SU-DHL-6 (cell line): ENCODE results near the gene PFDN1.

ENCODE experiments used
- H2AFZ ChIP-seq: fragments of 200-600 bp; sonication (generic); 2 replicates; pipeline ENCODE4 v1.6.1; 2014; ENCODE audit warnings: low read depth, mild to moderate bottlenecking, moderate library complexity, mixed read lengths, antibody characterized with exemption, low read length; ENCODE audit not compliant: severe bottlenecking
- H3F3A ChIP-seq: fragments of 200-600 bp; shearing (Covaris generic); 2 replicates; pipeline ENCODE4 v1.6.0; 2016; ENCODE audit warnings: antibody characterized with exemption, mild to moderate bottlenecking; ENCODE audit not compliant: insufficient read depth
- H3K27ac ChIP-seq: fragments of 200-600 bp; sonication (generic); 2 replicates; pipeline ENCODE4 v1.5.1; 2016; ENCODE audit warnings: low read depth, mild to moderate bottlenecking, low read length, moderate library complexity, mixed read lengths
- H3K27me3 ChIP-seq: fragments of 200-600 bp; sonication (generic), shearing (Covaris generic); 2 replicates; pipeline ENCODE4 v1.6.0; 2014; ENCODE audit warnings: mild to moderate bottlenecking, low read length
- H3K36me3 ChIP-seq: fragments of 200-600 bp; sonication (generic); 2 replicates; pipeline ENCODE4 v1.6.1; 2014; ENCODE audit warnings: mild to moderate bottlenecking, low read length, mixed read lengths
- H3K4me2 ChIP-seq: fragments of 300-600, 200-600 bp; shearing (Covaris generic), sonication (generic); 2 replicates; pipeline ENCODE4 v1.6.0; 2014; ENCODE audit warnings: low read length, low read depth, mild to moderate bottlenecking; ENCODE audit not compliant: poor library complexity, severe bottlenecking
- H3K4me3 ChIP-seq: fragments of 200-600 bp; sonication (generic); 2 replicates; pipeline ENCODE4 v1.5.1; 2014; ENCODE audit warnings: antibody characterized with exemption, low read length, mild to moderate bottlenecking, mixed read lengths; ENCODE audit not compliant: insufficient read depth, poor library complexity, severe bottlenecking
- H3K79me2 ChIP-seq: fragments of 200-600 bp; sonication (generic); 2 replicates; pipeline ENCODE4 v1.6.1; 2014; ENCODE audit warnings: mild to moderate bottlenecking, low read length, moderate library complexity; ENCODE audit not compliant: insufficient read depth
- H3K9ac ChIP-seq: fragments of 200-600 bp; sonication (generic); 2 replicates; pipeline ENCODE4 v1.7.0; 2014; ENCODE audit warnings: mild to moderate bottlenecking, low read length
- H3K9me2 ChIP-seq: fragments of 200-600 bp; sonication (generic); replicated peaks from 2 replicates; pipeline ENCODE4 v1.6.1; 2014; ENCODE audit warnings: low read length; ENCODE audit not compliant: insufficient read depth
- H3K9me3 ChIP-seq: fragments of 200-600 bp; sonication (generic); 2 replicates; pipeline ENCODE4 v1.6.1; 2014; ENCODE audit warnings: low read length, mixed read lengths; ENCODE audit not compliant: insufficient read depth
- H4K20me1 ChIP-seq: fragments of 200-600 bp; sonication (generic); 2 replicates; pipeline ENCODE4 v1.6.1; 2014; ENCODE audit warnings: low read depth, mild to moderate bottlenecking, antibody characterized with exemption, low read length, moderate library complexity, mixed read lengths
- CTCF ChIP-seq: fragments of 200-600 bp; sonication (generic); IDR thresholded peaks from one replicate; pipeline ENCODE4 v1.5.1; 2017; ENCODE audit warnings: antibody characterized with exemption, mild to moderate bottlenecking, low read length, moderate library complexity; ENCODE audit not compliant: insufficient read depth, poor library complexity, severe bottlenecking
- EZH2phosphoT487 ChIP-seq: fragments of 200-600 bp; sonication (generic), shearing (Covaris generic); conservative IDR thresholded peaks from 2 replicates; pipeline ENCODE4 v1.6.1; 2018; ENCODE audit warnings: mild to moderate bottlenecking, antibody characterized with exemption, low read length, moderate library complexity, mixed read lengths

PFDN1 gene

DNA sequence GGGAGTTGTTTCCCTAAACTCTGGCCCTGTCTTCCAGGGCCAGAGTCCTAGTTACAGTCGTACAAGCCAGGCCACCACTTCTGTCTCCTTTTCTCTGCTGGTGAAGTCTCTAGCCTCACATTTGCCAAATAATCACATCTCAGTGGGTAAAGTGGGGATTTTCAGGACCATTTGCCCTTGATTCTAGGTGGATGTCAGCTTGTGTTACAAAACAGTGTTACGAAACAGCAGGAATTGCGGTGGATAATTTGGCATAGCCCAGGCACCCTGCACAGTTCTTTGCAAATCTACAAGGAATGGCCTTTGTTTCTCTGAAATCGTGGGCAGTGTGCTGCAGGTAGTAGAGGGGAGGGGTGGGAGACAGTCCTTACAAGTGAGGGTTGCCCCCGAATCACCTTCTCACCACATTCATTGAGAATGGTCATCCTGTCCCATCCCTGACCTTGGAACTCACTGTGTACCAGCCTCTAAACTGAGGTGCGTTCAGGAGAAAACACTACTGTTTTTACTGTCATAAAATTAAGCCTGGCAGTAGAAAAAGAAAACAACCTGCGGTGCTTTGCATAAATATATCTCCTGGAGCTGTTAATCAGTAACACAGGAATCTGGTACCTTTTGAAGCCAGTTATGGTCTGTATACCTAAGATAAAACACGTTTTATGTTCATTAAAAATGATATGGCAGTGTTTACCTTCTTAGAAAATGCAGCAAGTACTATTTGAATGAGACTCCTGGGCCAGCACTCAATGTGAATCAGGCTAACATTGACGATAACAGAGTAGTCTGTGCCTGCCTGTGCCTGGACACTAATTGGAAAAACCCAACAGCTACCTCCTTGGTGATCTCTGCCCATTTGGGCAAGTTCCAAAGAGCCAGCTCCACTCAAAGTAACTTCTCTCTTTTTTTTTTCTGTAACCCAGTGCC lies 83.6 kb downstream of the PFDN1 start:
- Histone ChIP-seq H3K27me3 (no peaks in the 10 kb centered on the region), H4K20me1 (no peaks in the 10 kb centered on the region), H3K79me2 (no peaks in the 10 kb centered on the region), H2AFZ (no peak overlapping the region), H3K9me3 (no peaks in the 10 kb centered on the region), H3K4me2 (no peak overlapping the region), H3K36me3 (no peaks in the 10 kb centered on the region), H3K9me2 (no peaks in the 10 kb centered on the region), H3F3A (no peaks in the 10 kb centered on the region), H3K27ac (no peak overlapping the region), H3K4me3 (no peak overlapping the region), H3K9ac (no peak overlapping the region)
- no peak for TF ChIP-seq EZH2phosphoT487
- no peak for TF ChIP-seq CTCF

- TF ChIP-seq CTCF (no peak), EZH2phosphoT487 (no peak)
- Histone ChIP-seq H4K20me1 (no peaks in the 10 kb centered on the region), H3K9ac (no peak overlapping the region), H3K27me3 (no peaks in the 10 kb centered on the region), H3K79me2 (no peaks in the 10 kb centered on the region), H3K9me3 (no peaks in the 10 kb centered on the region), H3F3A (no peaks in the 10 kb centered on the region), H3K9me2 (no peaks in the 10 kb centered on the region), H2AFZ (no peak overlapping the region), H3K4me2 (no peak overlapping the region), H3K27ac (no peak overlapping the region), H3K36me3 (no peaks in the 10 kb centered on the region), H3K4me3 (no peak overlapping the region)
Measured at GRCh38 chr5:140217299-140218026, 85.4 kb downstream of the PFDN1 start.

DNA sequence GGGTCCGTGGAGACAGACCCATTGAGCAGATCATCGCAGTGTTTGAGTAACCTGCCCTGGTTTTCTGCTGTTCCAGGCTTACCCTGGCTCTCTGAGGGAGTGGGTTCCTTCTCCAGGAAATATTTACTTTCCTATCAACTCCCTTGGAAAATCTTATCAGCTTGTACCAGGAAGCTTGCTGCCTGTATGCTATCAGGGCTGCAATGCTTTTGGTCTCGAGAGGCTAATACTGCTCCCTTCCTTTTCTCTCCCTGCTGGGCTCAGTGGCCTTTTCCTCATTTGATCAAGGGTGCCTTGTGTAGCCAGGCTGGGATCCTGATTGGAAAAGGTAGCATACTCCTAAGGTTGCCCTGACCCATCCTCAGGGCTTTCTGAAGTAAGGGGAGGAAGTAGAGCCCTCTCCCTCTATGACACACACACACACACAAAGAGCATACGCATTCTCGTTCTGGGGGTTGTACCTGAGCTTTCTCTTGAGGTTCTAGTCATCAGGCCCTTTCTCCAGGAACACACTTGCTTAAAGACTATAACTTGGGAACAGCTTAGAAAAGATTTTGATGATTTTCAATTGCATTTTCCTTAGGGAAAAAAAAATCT lies 86.3 kb downstream of the PFDN1 start:
- H3K4me2 ChIP-seq: no peak overlapping the region
- no peak overlapping the region for H3K27ac ChIP-seq
- no peak overlapping the region for H3K4me3 ChIP-seq
- no peaks in the 10 kb centered on the region for H3K36me3 ChIP-seq
- H2AFZ ChIP-seq: no peak overlapping the region
- no peaks in the 10 kb centered on the region for H3K79me2 ChIP-seq
- no peaks in the 10 kb centered on the region for H3K9me2 ChIP-seq
- H3F3A ChIP-seq: no peaks in the 10 kb centered on the region
- no peak for TF ChIP-seq CTCF
- no peak for TF ChIP-seq EZH2phosphoT487
- no peaks in the 10 kb centered on the region for H3K27me3 ChIP-seq
- no peaks in the 10 kb centered on the region for H4K20me1 ChIP-seq
- H3K9ac ChIP-seq: no peak overlapping the region
- H3K9me3 ChIP-seq: no peaks in the 10 kb centered on the region
